Effector CD4-positive, alpha-beta T cell (primary cell): ENCODE measurements around the gene RNF11.
"Not testable (repeated sequence)": the region's sequence is repeated elsewhere in the genome, so short reads cannot be mapped to it uniquely, and the experiment has no call there.

Experiments used
- DNase-seq: peaks from one replicate; pipeline ENCODE4 v3.0.0-alpha.2; 2020
- total RNA-seq: gene quantifications from one replicate; lab custom pipeline; 2026; lab: John Stamatoyannopoulos, UW

Gene RNF11
- total RNA-seq: 135 reads per million, percentile 88 among the genes with 10 or more reads in this experiment

GRCh38 chr1:51235673-51236530, at the start of gene RNF11:
Gene RNF11 (plus strand): TSS chr1:51236273. CDS start chr1:51236757, 484 bp downstream.
- peak; percentile 88 for DNase-seq

- no peak for DNase-seq
Observed at GRCh38 chr1:51188230-51188629, 47.8 kb upstream of the RNF11 start.

- DNase-seq: peak; percentile 28
Observed at GRCh38 chr1:51189421-51190073, 46.5 kb upstream of the RNF11 start.

- DNase-seq: no peak
Observed at GRCh38 chr1:51190961-51191360, 45.1 kb upstream of the RNF11 start.

GRCh38 chr1:51192213-51192843, 43.7 kb upstream of the RNF11 start:
- peak; percentile 29 for DNase-seq

- no peak for DNase-seq
Observed at GRCh38 chr1:51193564-51193963, 42.5 kb upstream of the RNF11 start.

- DNase-seq: no peak
Observed at GRCh38 chr1:51203121-51203873, 32.8 kb upstream of the RNF11 start.

- DNase-seq: no peak
Observed at GRCh38 chr1:51203874-51204245, 32.2 kb upstream of the RNF11 start.

- DNase-seq: no peak
Observed at GRCh38 chr1:51210055-51210454, 26.0 kb upstream of the RNF11 start.

- no peak for DNase-seq
Observed at GRCh38 chr1:51210676-51211075, 25.4 kb upstream of the RNF11 start.

- DNase-seq: no peak
Observed at GRCh38 chr1:51214615-51215131, 21.4 kb upstream of the RNF11 start.

- DNase-seq: no peak
Observed at GRCh38 chr1:51215169-51215568, 20.9 kb upstream of the RNF11 start.

- no peak for DNase-seq
Observed at GRCh38 chr1:51216631-51217030, 19.4 kb upstream of the RNF11 start.

GRCh38 chr1:51217101-51217500, 19.0 kb upstream of the RNF11 start:
- DNase-seq: no peak

- no peak for DNase-seq
Observed at GRCh38 chr1:51218570-51218969, 17.5 kb upstream of the RNF11 start.

GRCh38 chr1:51219022-51219421, 17.1 kb upstream of the RNF11 start:
- DNase-seq: no peak

- not testable (repeated sequence) for DNase-seq
Observed at GRCh38 chr1:51221529-51221928, 14.5 kb upstream of the RNF11 start.

- no peak for DNase-seq
Observed at GRCh38 chr1:51222136-51222787, 13.8 kb upstream of the RNF11 start.

- DNase-seq: no peak
Observed at GRCh38 chr1:51222809-51223208, 13.3 kb upstream of the RNF11 start.

GRCh38 chr1:51224255-51224654, 11.8 kb upstream of the RNF11 start:
- no peak for DNase-seq

GRCh38 chr1:51227231-51227960, 8.7 kb upstream of the RNF11 start:
- not testable (repeated sequence) for DNase-seq
